HCT116 (cell line): ENCODE results near the gene RMDN2. TPM values are rescaled to one million over a fixed set of nuclear protein-coding genes. Genes with fewer than 3 reads are reported as not detected.

Experiments used
- ATAC-seq: fragments of 200-7000 bp; cut with Tn5 transposase; 2 replicates; pipeline ENCODE4 v1.9.1; 2020; ENCODE audit warnings: mild to moderate bottlenecking, moderate library complexity
- BruUV-seq: library from RNA; stranded (reverse); fragments of 400-500 nt; replicated peaks from 2 replicates; lab custom pipeline; 2021; lab: Mats Ljungman, UMichigan
- CTCF ChIA-PET: fragments of 300-600 bp; sonication (Branson Sonifier 250); formaldehyde crosslinking; loops from one replicate; lab custom pipeline; 2021; ENCODE audit warnings: antibody characterized with exemption; lab: Charles Lee
- POLR2A ChIA-PET: fragments of 300-600, 350-600 bp; sonication (Branson Sonifier 250); formaldehyde crosslinking; loops from one replicate; lab custom pipeline; 2021; ENCODE audit warnings: antibody characterized with exemption; lab: Charles Lee
- RAD21 ChIA-PET, 2 experiments: fragments of 300-600 bp; sonication (Branson Sonifier 250); formaldehyde crosslinking; loops; one replicate each; lab custom pipeline; 2023; ENCODE audit warnings: low total read pairs in 2 of 2; ENCODE audit not compliant: uncharacterized antibody in 2 of 2, unreplicated experiment in 2 of 2, low non-redundant PET in 1 of 2; lab: Charles Lee
- DNase-seq: peaks from one replicate; pipeline ENCODE4 v3.0.0-alpha.2; 2010; ENCODE audit warnings: low read depth, low spot score
- H2AFZ ChIP-seq: fragments of 200-600 bp; shearing (Covaris generic), sonication (generic); 2 replicates; pipeline ENCODE4 v1.6.1; 2017; ENCODE audit warnings: low read depth, mixed run types, mixed read lengths, antibody characterized with exemption, low read length; ENCODE audit not compliant: poor library complexity, severe bottlenecking
- H3K27ac ChIP-seq: 2 replicates; pipeline ENCODE4 v1.5.1; 2012; ENCODE audit warnings: low read depth, low read length
- H3K27me3 ChIP-seq: fragments of 200-600 bp; sonication (generic); 2 replicates; pipeline ENCODE4 v1.6.1; 2016; ENCODE audit warnings: mixed run types, low read length, mixed read lengths; ENCODE audit not compliant: insufficient read depth
- H3K36me3 ChIP-seq, 2 experiments: fragments of 200-500 bp in 1 of 2; fragments of 200-600 bp in 1 of 2; sonication (Bioruptor generic) in 1 of 2; sonication (generic) in 1 of 2; 2 replicates each; pipeline versions ENCODE4 v1.5.1 to v1.6.1; 2014 to 2016; ENCODE audit warnings: low read length in 2 of 2, inconsistent platforms in 1 of 2, mixed read lengths in 1 of 2, mixed run types in 1 of 2; ENCODE audit not compliant: insufficient read depth in 2 of 2, control insufficient read depth in 1 of 2
- H3K4me1 ChIP-seq, 2 experiments: fragments of 200-600 bp in 1 of 2; sonication (generic) in 1 of 2; 2 replicates each; pipeline versions ENCODE4 v1.5.1 to v1.6.1; 2012 to 2017; ENCODE audit warnings: low read length in 2 of 2, inconsistent platforms in 1 of 2, mild to moderate bottlenecking in 1 of 2, mixed read lengths in 1 of 2, mixed run types in 1 of 2, moderate library complexity in 1 of 2; ENCODE audit not compliant: insufficient read depth in 2 of 2, control insufficient read depth in 1 of 2
- H3K4me2 ChIP-seq: fragments of 200-600 bp; sonication (generic); 2 replicates; pipeline ENCODE4 v1.6.1; 2017; ENCODE audit warnings: mixed run types, low read length, mixed read lengths
- H3K4me3 ChIP-seq, 2 experiments: fragments of 200-600 bp in 1 of 2; sonication (generic) in 1 of 2; replicated peaks in 1 of 2; 2 replicates each; pipeline ENCODE4 v1.5.1; 2011 to 2016; ENCODE audit warnings: low read length in 2 of 2, control low read depth in 1 of 2, low read depth in 1 of 2, mild to moderate bottlenecking in 1 of 2, mixed read lengths in 1 of 2, mixed run types in 1 of 2
- H3K79me2 ChIP-seq: fragments of 200-600 bp; sonication (generic); 2 replicates; pipeline ENCODE4 v1.6.1; 2017; ENCODE audit warnings: mild to moderate bottlenecking, mixed run types, low read length, moderate library complexity, mixed read lengths; ENCODE audit not compliant: insufficient read depth
- H3K9ac ChIP-seq: fragments of 200-600 bp; sonication (generic); 2 replicates; pipeline ENCODE4 v1.6.1; 2016; ENCODE audit warnings: low read length, mixed read lengths
- H3K9me2 ChIP-seq: fragments of 200-600 bp; sonication (generic), shearing (Covaris generic); 2 replicates; pipeline ENCODE4 v1.6.1; 2017; ENCODE audit warnings: mixed run types, mild to moderate bottlenecking, moderate library complexity; ENCODE audit not compliant: insufficient read depth
- H3K9me3 ChIP-seq, 2 experiments: fragments of 200-500 bp in 1 of 2; fragments of 200-600 bp in 1 of 2; sonication (Bioruptor generic) in 1 of 2; sonication (generic) in 1 of 2; 2 replicates each; pipeline ENCODE4 v1.6.1; 2014 to 2017; ENCODE audit warnings: low read length in 2 of 2, mixed read lengths in 2 of 2, inconsistent platforms in 1 of 2, low read depth in 1 of 2, mild to moderate bottlenecking in 1 of 2, mixed run types in 1 of 2, moderate library complexity in 1 of 2; ENCODE audit not compliant: control insufficient read depth in 1 of 2, insufficient read depth in 1 of 2
- H4K20me1 ChIP-seq: fragments of 200-600 bp; sonication (generic), shearing (Covaris generic); 2 replicates; pipeline ENCODE4 v1.6.1; 2017; ENCODE audit warnings: mixed run types, mild to moderate bottlenecking, moderate library complexity; ENCODE audit not compliant: insufficient read depth
- ATF3 ChIP-seq: IDR thresholded peaks from 2 replicates; pipeline ENCODE4 v1.6.1; 2012
- CBX3 ChIP-seq: IDR thresholded peaks from 2 replicates; pipeline ENCODE4 v1.6.1; 2012; ENCODE audit warnings: low read depth
- CTCF ChIP-seq, 3 experiments: fragments of 200-600 bp in 1 of 3; sonication (generic) in 1 of 3; IDR thresholded peaks in 2 of 3; conservative IDR thresholded peaks in 1 of 3; 2 replicates each; pipeline ENCODE4 v1.5.1; 2012 to 2017; ENCODE audit warnings: low read depth in 2 of 3, low read length in 2 of 3, antibody characterized with exemption in 1 of 3, borderline replicate concordance in 1 of 3, control low read depth in 1 of 3, mild to moderate bottlenecking in 1 of 3, mixed read lengths in 1 of 3, mixed run types in 1 of 3, moderate library complexity in 1 of 3; ENCODE audit not compliant: insufficient read depth in 1 of 3
- EGR1 ChIP-seq: IDR thresholded peaks from 2 replicates; pipeline ENCODE4 v1.6.1; 2012; ENCODE audit warnings: low read depth
- FOSL1 ChIP-seq: IDR thresholded peaks from 2 replicates; pipeline ENCODE4 v1.6.1; 2012; ENCODE audit warnings: low read depth
- MAX ChIP-seq: IDR thresholded peaks from 2 replicates; pipeline ENCODE4 v1.6.1; 2012
- POLR2AphosphoS5 ChIP-seq: IDR thresholded peaks from 2 replicates; pipeline ENCODE4 v1.6.1; 2011; ENCODE audit warnings: mild to moderate bottlenecking, low read depth, low read length, moderate library complexity
- SP1 ChIP-seq: IDR thresholded peaks from 2 replicates; pipeline ENCODE4 v1.6.1; 2012; ENCODE audit warnings: low read depth
- TCF7L2 ChIP-seq: IDR thresholded peaks from 2 replicates; pipeline ENCODE4 v1.7.0; 2011; ENCODE audit warnings: borderline replicate concordance, inconsistent platforms; ENCODE audit not compliant: insufficient read depth, insufficient read length; ENCODE audit errors: extremely low read depth
- YY1 ChIP-seq: IDR thresholded peaks from 2 replicates; pipeline ENCODE4 v1.6.1; 2011; ENCODE audit warnings: low read length, low read depth, moderate library complexity, mild to moderate bottlenecking; ENCODE audit not compliant: insufficient replicate concordance; ENCODE audit errors: extremely low read depth
- ZNF274 ChIP-seq: fragments of 200-500 bp; sonication (Bioruptor generic); IDR thresholded peaks from 2 replicates; pipeline ENCODE4 v1.6.1; 2014; ENCODE audit warnings: mild to moderate bottlenecking, low read depth, low read length, inconsistent platforms
- intact Hi-C: fragments of 100-400 bp; cut with micrococcal nuclease; formaldehyde crosslinking; loops from 2 replicates; pipeline ENCODE4 v1.10.0; 2022
- total RNA-seq: library from RNA; stranded (reverse); gene quantifications from one replicate; pipeline ENCODE4 v1.2.1, GENCODE V29; 2021; ENCODE audit not compliant: unreplicated experiment

RMDN2 gene
- total RNA-seq, 1 experiment from 2014 or later = 4.5 TPM

GRCh38 chr2:37914340-37914739 lies 10.7 kb upstream of the RMDN2 start:
- CTCF ChIA-PET = no interaction called here

GRCh38 chr2:37915773-37916172 lies 9.3 kb upstream of the RMDN2 start:
- no peak for TF ChIP-seq TCF7L2
- no peak for TF ChIP-seq MAX
- TF ChIP-seq CBX3 = no peak
- no peak for TF ChIP-seq FOSL1
- TF ChIP-seq YY1 = no peak
- TF ChIP-seq EGR1 = no peak
- TF ChIP-seq ZNF274 = no peak
- no peak for TF ChIP-seq POLR2AphosphoS5
- no peak for TF ChIP-seq ATF3
- no peak for TF ChIP-seq CTCF (IDR thresholded peaks at IDR 0.05 in 2 of 3, conservative IDR thresholded peaks at IDR 0.05 in 1 of 3; ENCODE audit: borderline replicate concordance in 1 of 3, insufficient read depth in 1 of 3, low read depth in 2 of 3, low read length in 2 of 3)
- TF ChIP-seq, all 23 proteins: peak for 0
- POLR2A ChIA-PET = no interaction called here

More at GRCh38 chr2:37914340-37914739, 10.7 kb upstream of the RMDN2 start:
- Histone ChIP-seq H3K4me2 (no peak overlapping the region), H2AFZ (no peak overlapping the region), H3K27me3 (no peaks in the 10 kb centered on the region), H3K4me1 (peaks cover 2 to 7% of the 10 kb centered on the region in 2 experiments; a peak in 2 of 4 replicates), H3K4me3 (no peak overlapping the region), H4K20me1 (no peaks in the 10 kb centered on the region), H3K9me2 (no peaks in the 10 kb centered on the region), H3K79me2 (no peaks in the 10 kb centered on the region), H3K36me3 (no peaks in the 10 kb centered on the region), H3K27ac (no peak overlapping the region), H3K9me3 (no peaks in the 10 kb centered on the region), H3K9ac (no peak overlapping the region)
- ChIA-PET POLR2A (no interaction called here), RAD21 (no interaction called here)
- no peak for TF ChIP-seq SP1
- TF ChIP-seq FOSL1 = no peak
- intact Hi-C loops = no loop called here
- ATAC-seq (no peak), DNase-seq (no peak)
- BruUV-seq = no TSS peak

More at GRCh38 chr2:37915773-37916172, 9.3 kb upstream of the RMDN2 start:
- Histone ChIP-seq H3K4me1 (peaks cover 2 to 7% of the 10 kb centered on the region in 2 experiments; a peak in 2 of 4 replicates), H3K9ac (no peak overlapping the region), H4K20me1 (no peaks in the 10 kb centered on the region), H3K9me3 (no peaks in the 10 kb centered on the region), H3K4me3 (no peak overlapping the region), H3K4me2 (no peak overlapping the region), H3K27me3 (no peaks in the 10 kb centered on the region), H2AFZ (no peak overlapping the region), H3K36me3 (no peaks in the 10 kb centered on the region), H3K9me2 (no peaks in the 10 kb centered on the region), H3K27ac (no peak overlapping the region), H3K79me2 (no peaks in the 10 kb centered on the region)
- ATAC-seq = no peak
- DNase-seq = no peak
- CTCF ChIA-PET = no interaction called here
- BruUV-seq = no TSS peak
- intact Hi-C loops = no loop called here
- RAD21 ChIA-PET = no interaction called here
